ENCODE measurements around the gene TYW1. TPM values are rescaled to one million over a fixed set of nuclear protein-coding genes. Genes with fewer than 3 reads are reported as not detected.
"Not testable (repeated sequence)": the region's sequence is repeated elsewhere in the genome, so short reads cannot be mapped to it uniquely, and the experiment has no call there.

TYW1 gene
- total RNA-seq, 1 experiment from 2014 or later, result 25.9 TPM

DNA sequence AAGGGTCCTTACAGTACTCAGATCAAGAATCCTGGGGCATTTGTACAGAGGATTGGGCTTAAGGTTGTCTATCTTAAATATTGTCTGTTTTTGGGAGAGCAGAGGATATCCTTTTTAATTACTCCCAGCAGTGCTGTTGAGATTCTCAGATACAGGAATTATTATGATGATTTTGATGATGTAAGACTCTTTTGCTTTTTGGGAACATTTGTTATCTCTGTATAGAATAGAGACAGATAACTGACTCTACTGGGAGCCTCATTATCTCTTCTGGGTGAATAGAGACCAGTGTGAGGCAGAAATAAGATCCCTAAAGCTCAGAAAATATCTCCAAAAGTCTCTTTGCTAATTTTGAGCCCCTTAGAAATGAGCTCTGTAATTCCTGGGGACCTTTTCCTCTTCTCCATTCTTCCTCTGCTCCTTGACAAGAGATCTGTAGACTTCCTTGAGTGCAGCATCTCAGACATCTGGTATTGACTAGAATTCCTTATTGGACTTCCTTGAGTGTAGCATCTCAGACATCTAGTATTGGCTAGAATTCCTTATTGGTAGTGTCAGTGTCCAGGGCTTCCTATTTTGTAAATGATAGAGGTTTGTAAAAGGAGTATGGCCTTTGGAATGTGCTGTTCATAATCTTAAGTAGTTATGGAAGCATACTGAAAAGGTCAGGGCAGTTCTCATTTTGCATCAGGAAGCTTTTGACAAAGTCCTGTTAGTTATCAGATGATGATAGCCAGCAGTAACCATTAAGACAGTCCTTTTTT lies 118.0 kb downstream of the TYW1 start:
- DNase-seq (ENCODE audit: extremely low read depth, low read depth), result not testable (repeated sequence)

GRCh38 chr7:67120491-67120890 lies 123.9 kb downstream of the TYW1 start:
- DNase-seq (ENCODE audit: extremely low read depth, low read depth), result not testable (repeated sequence)

DNA sequence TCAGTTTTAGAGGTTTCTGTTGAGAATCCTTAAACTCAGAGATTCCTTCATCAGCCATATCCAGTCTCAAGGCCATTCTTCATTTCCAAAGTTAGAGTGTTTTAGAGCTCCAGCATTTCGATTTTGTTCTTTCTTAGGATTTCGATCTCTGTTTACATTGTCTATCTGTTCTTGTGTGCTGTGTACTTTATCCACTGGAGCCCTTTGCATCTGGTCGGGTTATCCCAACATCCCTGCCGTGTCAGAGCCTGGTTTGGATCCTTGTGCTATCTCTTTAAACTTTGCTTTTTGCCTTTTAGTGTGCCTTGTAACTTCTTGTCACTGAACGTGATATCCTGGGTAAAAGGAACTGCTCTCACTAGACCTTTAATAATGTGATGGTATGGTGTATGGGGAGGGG lies 131.6 kb downstream of the TYW1 start:
- DNase-seq (ENCODE audit: extremely low read depth, low read depth), result not testable (repeated sequence)

DNA sequence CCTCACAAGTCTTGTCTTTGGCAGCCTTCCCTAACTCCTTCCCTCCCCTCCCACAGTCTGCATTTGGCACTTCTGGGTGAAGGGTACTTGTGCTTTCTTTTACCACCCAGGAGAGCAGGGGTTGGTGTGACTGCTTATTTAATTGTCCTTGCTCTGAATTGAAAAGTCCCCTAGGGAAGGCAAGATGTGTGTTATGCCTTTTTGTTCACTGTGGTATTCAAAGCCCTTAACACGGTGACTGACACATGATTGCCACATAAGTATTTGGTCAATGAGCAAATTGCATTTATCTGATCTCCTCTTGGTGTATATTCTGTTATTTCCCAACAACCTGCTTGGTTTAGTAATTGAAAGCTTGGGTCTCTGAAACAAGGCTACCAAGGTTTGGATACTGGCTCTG lies 134.1 kb downstream of the TYW1 start:
- not testable (repeated sequence) for DNase-seq (ENCODE audit: extremely low read depth, low read depth)

DNA sequence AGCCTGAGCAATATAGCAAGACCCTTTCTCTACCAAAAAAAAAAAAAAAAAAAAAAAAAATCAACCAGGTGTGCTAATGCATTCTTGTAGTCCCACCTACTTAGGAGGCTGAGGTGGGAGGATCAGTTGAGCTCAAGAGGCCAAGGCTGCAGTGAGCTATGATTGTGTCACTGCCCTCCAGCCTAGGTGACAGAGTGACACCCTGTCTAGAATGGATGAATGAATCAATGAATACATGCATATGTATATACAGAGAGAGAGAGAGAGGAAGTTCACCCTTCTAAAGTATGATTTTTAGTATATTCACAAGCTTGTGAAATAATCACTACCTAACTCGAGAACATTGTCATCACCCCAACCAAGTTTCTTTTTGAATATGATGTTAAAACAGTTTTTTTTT lies 138.3 kb downstream of the TYW1 start:
- DNase-seq (ENCODE audit: extremely low read depth, low read depth), result not testable (repeated sequence)

GRCh38 chr7:67135617-67136486 lies 139.2 kb downstream of the TYW1 start:
- DNase-seq (ENCODE audit: extremely low read depth, low read depth), result not testable (repeated sequence)

- not testable (repeated sequence) for DNase-seq (ENCODE audit: extremely low read depth, low read depth)
Measured at GRCh38 chr7:67137489-67137888, 140.9 kb downstream of the TYW1 start.

GRCh38 chr7:67139876-67140275 lies 143.2 kb downstream of the TYW1 start:
- DNase-seq (ENCODE audit: extremely low read depth, low read depth), result not testable (repeated sequence)

DNA sequence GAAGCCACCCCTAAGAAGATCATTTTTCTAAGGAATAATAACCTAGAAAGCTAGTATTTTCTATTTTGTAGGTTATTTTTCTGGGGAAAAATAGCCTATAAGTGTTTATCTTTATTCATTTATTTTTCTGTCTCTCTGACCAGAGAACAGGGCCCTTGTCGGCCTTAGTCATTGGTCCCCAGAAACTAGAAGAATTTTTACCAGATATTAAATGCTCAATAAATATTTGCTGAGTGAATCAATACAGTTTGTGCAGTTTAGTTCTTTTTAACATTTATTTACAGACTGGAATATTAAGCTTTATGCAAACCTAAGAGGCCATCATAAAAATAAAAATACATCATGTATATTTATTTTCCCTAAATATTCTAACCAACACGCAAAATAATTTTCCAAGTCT lies 144.4 kb downstream of the TYW1 start:
- DNase-seq (ENCODE audit: extremely low read depth, low read depth), result not testable (repeated sequence)

- DNase-seq (ENCODE audit: extremely low read depth, low read depth), result not testable (repeated sequence)
Measured at GRCh38 chr7:67143091-67143786, 146.6 kb downstream of the TYW1 start.

- not testable (repeated sequence) for DNase-seq (ENCODE audit: extremely low read depth, low read depth)
Measured at GRCh38 chr7:67145581-67146193, 149.1 kb downstream of the TYW1 start.

- DNase-seq (ENCODE audit: extremely low read depth, low read depth), result not testable (repeated sequence)
Measured at GRCh38 chr7:67149131-67149530, 152.5 kb downstream of the TYW1 start.

- DNase-seq (ENCODE audit: extremely low read depth, low read depth), result not testable (repeated sequence)
Measured at GRCh38 chr7:67154374-67154773, 157.7 kb downstream of the TYW1 start.

- DNase-seq (ENCODE audit: extremely low read depth, low read depth), result not testable (repeated sequence)
Measured at GRCh38 chr7:67156064-67156463, 159.4 kb downstream of the TYW1 start.

- DNase-seq (ENCODE audit: extremely low read depth, low read depth), result not testable (repeated sequence)
Measured at GRCh38 chr7:67163285-67163684, 166.7 kb downstream of the TYW1 start.

GRCh38 chr7:67171151-67171550 lies 174.5 kb downstream of the TYW1 start:
- not testable (repeated sequence) for DNase-seq (ENCODE audit: extremely low read depth, low read depth)

DNA sequence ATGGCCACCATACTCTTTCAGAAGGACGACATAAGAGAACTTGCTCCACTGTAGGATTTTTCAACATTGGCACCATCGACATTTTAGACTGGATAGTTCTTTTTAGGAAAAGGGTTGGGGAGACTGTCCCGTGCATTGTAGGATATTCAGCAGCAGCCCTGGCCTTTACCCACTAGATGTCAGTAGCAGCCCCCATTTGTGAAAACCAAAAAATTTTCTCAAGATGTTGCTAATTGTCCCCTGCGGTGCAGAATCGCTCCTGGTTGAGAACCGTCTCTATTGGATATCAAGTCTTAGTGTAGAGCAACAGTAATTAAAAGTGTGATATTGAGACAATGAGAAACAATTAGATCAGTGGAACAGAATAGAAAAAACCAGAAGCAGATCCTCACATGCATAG lies 180.1 kb downstream of the TYW1 start:
- not testable (repeated sequence) for DNase-seq (ENCODE audit: extremely low read depth, low read depth)

- not testable (repeated sequence) for DNase-seq (ENCODE audit: extremely low read depth, low read depth)
Measured at GRCh38 chr7:67178915-67179688, 182.5 kb downstream of the TYW1 start.

GRCh38 chr7:67182956-67183750 lies 186.5 kb downstream of the TYW1 start:
- not testable (repeated sequence) for DNase-seq (ENCODE audit: extremely low read depth, low read depth)

Data from NCI-H460 (cell line).